M059J (cell line): ENCODE data around the gene MXD3. TPM values are rescaled to one million over a fixed set of nuclear protein-coding genes. Genes with fewer than 3 reads are reported as not detected.
"Not testable (repeated sequence)": the region's sequence is repeated elsewhere in the genome, so short reads cannot be mapped to it uniquely, and the experiment has no call there.

ENCODE experiments used
- DNase-seq: peaks from one replicate; pipeline ENCODE4 v3.0.0-alpha.2; 2012; ENCODE audit warnings: low read depth
- total RNA-seq: library from RNA; depleted of rRNA; stranded (reverse); fragments of >200 nt; shearing (Covaris generic); gene quantifications from 2 replicates; pipeline ENCODE4 v1.2.3, GENCODE V29; 2014; rRNA removed

MXD3 gene
- total RNA-seq, 1 experiment from 2014 or later: 36.1 TPM

DNA sequence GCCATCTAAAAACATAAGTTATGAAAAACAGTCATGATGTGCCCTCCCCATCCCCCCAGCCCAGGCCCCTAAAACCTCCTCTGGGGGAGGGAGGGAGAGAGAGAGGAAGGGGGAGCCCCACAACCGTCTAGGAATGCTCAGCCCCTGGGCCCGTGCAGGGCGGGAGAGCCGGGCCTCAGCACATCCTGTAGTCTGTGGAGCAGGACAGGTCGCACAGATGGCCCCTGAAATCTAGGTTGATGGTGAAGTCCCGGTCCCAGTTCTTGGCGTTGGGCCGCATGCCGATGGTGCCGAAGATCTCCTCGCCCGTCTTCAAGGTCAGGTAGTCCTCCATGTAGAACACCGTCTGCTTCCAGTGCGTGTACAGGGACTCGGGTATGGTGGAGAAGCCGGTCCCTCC is 46.3 kb downstream of the MXD3 start:
- DNase-seq: no peak

GRCh38 chr5:177264178-177264577 is 47.5 kb downstream of the MXD3 start:
- DNase-seq: no peak

GRCh38 chr5:177261510-177261909 is 50.2 kb downstream of the MXD3 start:
- no peak for DNase-seq

GRCh38 chr5:177260961-177261360 is 50.7 kb downstream of the MXD3 start:
- DNase-seq: no peak

GRCh38 chr5:177258711-177259110 is 53.0 kb downstream of the MXD3 start:
- not testable (repeated sequence) for DNase-seq

Other genes starting within 250 kb of the MXD3 start
- gene FGFR4, start 225.0 kb downstream of the MXD3 start, total RNA-seq: 0.62 TPM in 1 of 2 replicates, not detected in the other
- gene NSD1, start 178.1 kb downstream of the MXD3 start, total RNA-seq: 17.7 and 36.8 TPM in 2 replicates
- 8.2 and 17.0 TPM in 2 replicates for gene RAB24, start 8.2 kb downstream of the MXD3 start, total RNA-seq
- 238 and 249 TPM in 2 replicates for gene PRELID1, start 8.1 kb downstream of the MXD3 start, total RNA-seq
- gene LMAN2, start 39.8 kb upstream of the MXD3 start, total RNA-seq: 443 and 538 TPM in 2 replicates
- 9.8 and 11.5 TPM in 2 replicates for gene RGS14, start 46.0 kb upstream of the MXD3 start, total RNA-seq
- 0.02 TPM in 1 of 2 replicates, not detected in the other for gene SLC34A1, start 72.5 kb upstream of the MXD3 start, total RNA-seq
- not detected in 2 replicates for gene PFN3, start 88.8 kb upstream of the MXD3 start, total RNA-seq
- gene F12, start 97.7 kb upstream of the MXD3 start, total RNA-seq: 1.7 and 2.4 TPM in 2 replicates
- 20.2 and 37.3 TPM in 2 replicates for gene GRK6, start 114.8 kb upstream of the MXD3 start, total RNA-seq
- 24.8 and 44.4 TPM in 2 replicates for gene PRR7, start 134.9 kb upstream of the MXD3 start, total RNA-seq
- 73.0 and 121 TPM in 2 replicates for gene DBN1, start 161.7 kb upstream of the MXD3 start, total RNA-seq
- 172 and 230 TPM in 2 replicates for gene PDLIM7, start 185.7 kb upstream of the MXD3 start, total RNA-seq
- gene DOK3, start 197.9 kb upstream of the MXD3 start, total RNA-seq: 2.2 and 6.7 TPM in 2 replicates
- 66.0 and 103 TPM in 2 replicates for gene DDX41, start 205.1 kb upstream of the MXD3 start, total RNA-seq
- 5.9 and 10.6 TPM in 2 replicates for gene FAM193B, start 242.7 kb upstream of the MXD3 start, total RNA-seq